ENCODE results near the gene ANKS1A.

GRCh38 chr6:34860776-34861175 lies 28.3 kb upstream of the ANKS1A start:
- no peak for TF ChIP-seq CTCF (IDR thresholded peaks at IDR 0.05; ENCODE audit: low read length)
- TF ChIP-seq EZH2phosphoT487 (IDR thresholded peaks at IDR 0.05; ENCODE audit: low read length), result no peak

Measured in MM.1S (cell line).